D721Med (cell line): Measurements from ENCODE around the gene BDH1.
A peak's percentile ranks its signal among the peaks of the same experiment; 100 is the strongest.

ENCODE experiments used
- DNase-seq: peaks from one replicate; pipeline ENCODE4 v3.0.0; 2011; ENCODE audit warnings: low spot score; ENCODE audit not compliant: insufficient read length
- FAIRE-seq: peaks from 2 replicates; lab custom pipeline; 2011; peaks lifted over from hg19 to GRCh38; lab: Jason Lieb, UNC
- CTCF ChIP-seq: IDR thresholded peaks from 2 replicates; pipeline ENCODE4 v1.5.1; 2012; ENCODE audit warnings: mild to moderate bottlenecking, control low read depth; ENCODE audit not compliant: insufficient read depth; ENCODE audit errors: missing control alignments

Gene BDH1

GRCh38 chr3:197495999-197496745 is 59.6 kb downstream of the BDH1 start:
- no peak for DNase-seq
- no peak for TF ChIP-seq CTCF
- FAIRE-seq: no peak

- DNase-seq (no peak), FAIRE-seq (no peak)
- no peak for TF ChIP-seq CTCF
Observed at GRCh38 chr3:197495499-197495898, 60.3 kb downstream of the BDH1 start.

GRCh38 chr3:197495059-197495455 is 60.7 kb downstream of the BDH1 start:
- FAIRE-seq (no peak), DNase-seq (no peak)
- TF ChIP-seq CTCF: no peak

- DNase-seq (peak; percentile 87), FAIRE-seq (no peak)
- TF ChIP-seq CTCF: no peak
Observed at GRCh38 chr3:197494366-197495058, 61.3 kb downstream of the BDH1 start.

- TF ChIP-seq CTCF: no peak
- DNase-seq (no peak), FAIRE-seq (no peak)
Observed at GRCh38 chr3:197493049-197493448, 62.7 kb downstream of the BDH1 start.

- no peak for FAIRE-seq
- no peak for DNase-seq
- no peak for TF ChIP-seq CTCF
Observed at GRCh38 chr3:197491923-197492664, 63.7 kb downstream of the BDH1 start.
